Fibroblast of villous mesenchyme (primary cell): ENCODE data around the gene PSMD1. TPM values are rescaled to one million over a fixed set of nuclear protein-coding genes. Genes with fewer than 3 reads are reported as not detected.

Source experiments
- DNase-seq: peaks from one replicate; pipeline ENCODE4 v3.0.0-alpha.2; 2010; ENCODE audit warnings: low read depth
- H3K4me3 ChIP-seq: 2 replicates; pipeline ENCODE4 v1.5.1; 2011; ENCODE audit warnings: low read depth, mild to moderate bottlenecking, low read length
- total RNA-seq: library from RNA; depleted of rRNA; stranded (reverse); fragments of >200 nt; gene quantifications from 2 replicates; pipeline ENCODE4 v1.2.3, GENCODE V29; 2012
- TF ChIP-seq, protein P1 (sequence below): IDR thresholded peaks from 2 replicates; pipeline ENCODE4 v1.5.1; 2012; ENCODE audit warnings: low read depth, mild to moderate bottlenecking, low read length; ENCODE audit not compliant: insufficient read depth

PSMD1 gene
- total RNA-seq, 1 donor, result 153 TPM

DNA sequence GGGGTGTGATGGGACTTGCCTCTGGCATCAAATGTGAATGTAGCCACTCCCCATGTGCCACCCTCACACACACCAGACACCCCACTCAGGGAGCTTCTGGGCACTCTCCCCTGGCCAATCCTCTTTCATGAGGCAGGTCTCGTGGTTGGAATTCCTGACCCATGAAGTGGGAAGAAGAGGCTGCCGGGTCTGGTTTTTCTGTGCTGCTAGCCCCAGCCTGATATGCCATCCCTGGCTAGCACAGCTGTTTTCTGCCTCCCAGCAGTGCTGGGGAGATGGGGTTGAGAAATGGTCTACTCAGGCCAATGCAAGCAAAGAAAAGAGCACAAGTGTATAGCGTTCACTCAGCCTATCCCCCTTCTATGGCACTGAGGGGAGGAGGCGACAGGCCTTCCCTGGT, 20.5 kb upstream of the PSMD1 start:
- no peak for DNase-seq

GRCh38 chr2:231036578-231037106, 20.0 kb upstream of the PSMD1 start:
- DNase-seq, result no peak
- TF ChIP-seq, protein P1, sequence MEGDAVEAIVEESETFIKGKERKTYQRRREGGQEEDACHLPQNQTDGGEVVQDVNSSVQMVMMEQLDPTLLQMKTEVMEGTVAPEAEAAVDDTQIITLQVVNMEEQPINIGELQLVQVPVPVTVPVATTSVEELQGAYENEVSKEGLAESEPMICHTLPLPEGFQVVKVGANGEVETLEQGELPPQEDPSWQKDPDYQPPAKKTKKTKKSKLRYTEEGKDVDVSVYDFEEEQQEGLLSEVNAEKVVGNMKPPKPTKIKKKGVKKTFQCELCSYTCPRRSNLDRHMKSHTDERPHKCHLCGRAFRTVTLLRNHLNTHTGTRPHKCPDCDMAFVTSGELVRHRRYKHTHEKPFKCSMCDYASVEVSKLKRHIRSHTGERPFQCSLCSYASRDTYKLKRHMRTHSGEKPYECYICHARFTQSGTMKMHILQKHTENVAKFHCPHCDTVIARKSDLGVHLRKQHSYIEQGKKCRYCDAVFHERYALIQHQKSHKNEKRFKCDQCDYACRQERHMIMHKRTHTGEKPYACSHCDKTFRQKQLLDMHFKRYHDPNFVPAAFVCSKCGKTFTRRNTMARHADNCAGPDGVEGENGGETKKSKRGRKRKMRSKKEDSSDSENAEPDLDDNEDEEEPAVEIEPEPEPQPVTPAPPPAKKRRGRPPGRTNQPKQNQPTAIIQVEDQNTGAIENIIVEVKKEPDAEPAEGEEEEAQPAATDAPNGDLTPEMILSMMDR, result no peak
- no peak overlapping the region for H3K4me3 ChIP-seq

More for the DNA sequence above, 20.5 kb upstream of the PSMD1 start:
- no peak overlapping the region for H3K4me3 ChIP-seq
- TF ChIP-seq, protein P1, result no peak

DNA sequence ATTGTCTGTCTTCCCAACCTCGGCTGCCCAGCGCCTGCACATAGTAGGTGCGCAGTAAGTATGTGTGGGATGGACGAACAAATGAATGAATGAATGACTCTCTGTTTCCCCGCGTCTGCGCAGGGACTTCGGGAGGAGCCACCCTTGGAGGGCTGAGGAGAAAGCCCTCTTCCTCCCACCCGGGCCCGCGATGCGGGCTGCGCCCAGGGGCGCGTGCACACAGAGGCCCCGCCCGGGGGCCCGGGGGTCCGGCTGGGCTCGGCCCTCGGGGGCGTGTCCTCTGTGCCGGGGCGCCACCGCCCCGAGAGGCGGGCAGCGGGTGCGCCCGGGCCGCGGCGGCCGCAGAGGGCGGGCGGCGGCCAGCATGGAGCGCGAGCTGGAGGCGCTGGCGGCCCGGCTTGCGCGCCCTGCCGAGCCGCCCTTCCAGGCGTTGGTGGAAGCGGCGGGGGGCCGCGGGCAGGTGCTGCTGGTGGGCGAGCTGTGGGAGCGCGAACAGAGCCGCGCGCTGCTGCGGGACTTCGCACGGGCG, 19.4 kb upstream of the PSMD1 start, which contains the start of gene C2orf72:
TSS of gene C2orf72 (plus strand) at position 322 of the 529 bp plus-strand sequence. CDS start at position 365, 43 bp downstream.
- peak within 1 kb of the TSS; percentile 9 for H3K4me3 ChIP-seq
- DNase-seq, result no peak
- TF ChIP-seq, protein P1, result no peak

GRCh38 chr2:231037731-231038482, 18.8 kb upstream of the PSMD1 start:
- no peak overlapping the region for H3K4me3 ChIP-seq

GRCh38 chr2:231038483-231039293, 18.0 kb upstream of the PSMD1 start:
- no peak overlapping the region for H3K4me3 ChIP-seq
- TF ChIP-seq, protein P1, result no peak
- no peak for DNase-seq

More at GRCh38 chr2:231037731-231038482, 18.8 kb upstream of the PSMD1 start:
- no peak for DNase-seq
- TF ChIP-seq, protein P1, result no peak

DNA sequence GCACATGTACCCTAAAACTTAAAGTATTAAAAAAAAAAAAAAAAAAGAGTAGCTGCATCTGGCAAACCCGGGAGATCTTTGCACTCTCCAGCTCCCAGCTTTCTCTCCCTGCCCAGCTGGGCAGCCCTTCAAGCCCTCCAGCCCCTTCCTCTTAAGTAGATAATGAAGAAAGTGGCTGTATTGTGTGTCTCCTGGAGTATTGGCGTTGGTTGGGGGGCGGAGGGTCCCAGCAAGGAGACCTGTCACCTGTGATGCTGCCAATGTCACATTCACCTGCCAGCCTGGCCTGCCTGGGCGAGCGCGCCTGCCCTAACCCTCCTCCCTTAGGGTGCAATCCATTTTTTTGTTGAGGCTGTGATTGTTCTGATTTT, 17.4 kb upstream of the PSMD1 start:
- H3K4me3 ChIP-seq, result no peak overlapping the region
- TF ChIP-seq, protein P1, result no peak
- DNase-seq, result no peak
